Measurements from ENCODE around the gene NCF2.

NCF2 gene

GRCh38 chr1:183636334-183636682 lies 46.0 kb upstream of the NCF2 start:
- Histone ChIP-seq H3K27ac (ENCODE audit: low read depth, low read length) (no peak overlapping the region), H3K27me3 (ENCODE audit: low read length) (no peaks in the 10 kb centered on the region)

GRCh38 chr1:183635606-183636333 lies 45.5 kb upstream of the NCF2 start, which contains the start of gene ARPC5:
Gene ARPC5, minus strand, starts transcription at chr1:183635783. Its CDS starts 124 bp downstream, at chr1:183635659.
- Histone ChIP-seq H3K9me2 (replicated peaks; ENCODE audit: insufficient read depth, low read length) (no peaks in the 10 kb centered on the region), H3K9ac (ENCODE audit: low read length) (peak within 1 kb of the TSS; percentile 91), H3K27me3 (ENCODE audit: low read length) (no peaks in the 10 kb centered on the region), H3K4me3 (ENCODE audit: insufficient read depth, low read length, poor library complexity, severe bottlenecking) (peak within 1 kb of the TSS; percentile 99), H3K9me3 (ENCODE audit: insufficient read depth, low read length) (no peaks in the 10 kb centered on the region), H3K36me3 (ENCODE audit: low read length) (peaks cover 18% of the 10 kb centered on the region; the same call in 1 of the 2 replicates), H4K20me1 (ENCODE audit: low read depth, low read length) (peaks cover 19% of the 10 kb centered on the region), H2AFZ (ENCODE audit: low read depth, low read length, severe bottlenecking) (peak within 1 kb of the TSS; percentile 95), H3F3A (ENCODE audit: insufficient read depth) (peaks cover 22% of the 10 kb centered on the region), H3K79me2 (ENCODE audit: insufficient read depth, low read length) (peaks cover 40% of the 10 kb centered on the region), H3K27ac (ENCODE audit: low read depth, low read length) (peak within 1 kb of the TSS; percentile 79), H3K4me2 (ENCODE audit: low read depth, low read length, poor library complexity, severe bottlenecking) (peak within 1 kb of the TSS; percentile 83)
- TF ChIP-seq, protein P1, sequence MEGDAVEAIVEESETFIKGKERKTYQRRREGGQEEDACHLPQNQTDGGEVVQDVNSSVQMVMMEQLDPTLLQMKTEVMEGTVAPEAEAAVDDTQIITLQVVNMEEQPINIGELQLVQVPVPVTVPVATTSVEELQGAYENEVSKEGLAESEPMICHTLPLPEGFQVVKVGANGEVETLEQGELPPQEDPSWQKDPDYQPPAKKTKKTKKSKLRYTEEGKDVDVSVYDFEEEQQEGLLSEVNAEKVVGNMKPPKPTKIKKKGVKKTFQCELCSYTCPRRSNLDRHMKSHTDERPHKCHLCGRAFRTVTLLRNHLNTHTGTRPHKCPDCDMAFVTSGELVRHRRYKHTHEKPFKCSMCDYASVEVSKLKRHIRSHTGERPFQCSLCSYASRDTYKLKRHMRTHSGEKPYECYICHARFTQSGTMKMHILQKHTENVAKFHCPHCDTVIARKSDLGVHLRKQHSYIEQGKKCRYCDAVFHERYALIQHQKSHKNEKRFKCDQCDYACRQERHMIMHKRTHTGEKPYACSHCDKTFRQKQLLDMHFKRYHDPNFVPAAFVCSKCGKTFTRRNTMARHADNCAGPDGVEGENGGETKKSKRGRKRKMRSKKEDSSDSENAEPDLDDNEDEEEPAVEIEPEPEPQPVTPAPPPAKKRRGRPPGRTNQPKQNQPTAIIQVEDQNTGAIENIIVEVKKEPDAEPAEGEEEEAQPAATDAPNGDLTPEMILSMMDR (IDR thresholded peaks at IDR 0.05; ENCODE audit: insufficient read depth, low read length, poor library complexity, severe bottlenecking) = no peak
- TF ChIP-seq EZH2phosphoT487 (conservative IDR thresholded peaks at IDR 0.05; ENCODE audit: low read length) = no peak

More at GRCh38 chr1:183636334-183636682, 46.0 kb upstream of the NCF2 start:
- H3F3A ChIP-seq (ENCODE audit: insufficient read depth) = peaks cover 22% of the 10 kb centered on the region
- H3K36me3 ChIP-seq (ENCODE audit: low read length) = peaks cover 18% of the 10 kb centered on the region; the same call in 1 of the 2 replicates
- peak overlapping the region; percentile 91 for H3K9ac ChIP-seq (ENCODE audit: low read length)
- peak overlapping the region; percentile 95 for H2AFZ ChIP-seq (ENCODE audit: low read depth, low read length, severe bottlenecking)
- H3K79me2 ChIP-seq (ENCODE audit: insufficient read depth, low read length) = peaks cover 40% of the 10 kb centered on the region
- H3K9me3 ChIP-seq (ENCODE audit: insufficient read depth, low read length) = no peaks in the 10 kb centered on the region
- H3K9me2 ChIP-seq (replicated peaks; ENCODE audit: insufficient read depth, low read length) = no peaks in the 10 kb centered on the region
- peak overlapping the region; percentile 76 for H3K4me3 ChIP-seq (ENCODE audit: insufficient read depth, low read length, poor library complexity, severe bottlenecking)
- no peak for TF ChIP-seq EZH2phosphoT487 (conservative IDR thresholded peaks at IDR 0.05; ENCODE audit: low read length)
- TF ChIP-seq, protein P1 (IDR thresholded peaks at IDR 0.05; ENCODE audit: insufficient read depth, low read length, poor library complexity, severe bottlenecking) = no peak
- H4K20me1 ChIP-seq (ENCODE audit: low read depth, low read length) = peaks cover 19% of the 10 kb centered on the region
- H3K4me2 ChIP-seq (ENCODE audit: low read depth, low read length, poor library complexity, severe bottlenecking) = peak overlapping the region; percentile 83

DNA sequence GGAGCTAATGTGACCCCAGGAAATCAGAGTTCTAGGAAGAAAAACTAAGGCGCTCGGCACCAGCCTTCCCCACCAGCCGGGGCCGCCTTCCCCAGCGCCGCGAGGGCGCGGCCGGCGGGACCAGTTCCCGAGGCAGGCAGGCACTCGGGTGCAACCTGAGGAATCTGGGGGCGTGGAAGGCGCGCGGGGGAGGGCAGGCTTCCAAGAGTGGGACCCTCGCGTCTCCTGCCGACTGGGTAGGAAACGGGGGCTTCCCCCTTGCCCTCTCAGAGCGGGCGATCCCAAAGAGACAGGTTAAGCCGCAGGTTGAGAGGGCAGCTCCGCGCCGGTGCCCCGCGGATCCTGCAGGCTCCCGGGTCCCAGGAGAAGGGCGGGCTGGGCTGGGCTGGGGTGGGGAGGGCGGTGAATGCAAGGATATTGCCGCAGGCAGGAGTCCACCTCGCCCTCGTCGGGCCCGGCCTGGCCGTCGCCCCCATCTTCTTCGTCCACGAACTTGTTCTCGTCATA lies 44.9 kb upstream of the NCF2 start:
- peak overlapping the region; percentile 80 for H3K4me2 ChIP-seq (ENCODE audit: low read depth, low read length, poor library complexity, severe bottlenecking)
- no peaks in the 10 kb centered on the region for H3K27me3 ChIP-seq (ENCODE audit: low read length)
- peaks cover 40% of the 10 kb centered on the region for H3K79me2 ChIP-seq (ENCODE audit: insufficient read depth, low read length)
- H3K9ac ChIP-seq (ENCODE audit: low read length) = peak overlapping the region; percentile 91
- H3F3A ChIP-seq (ENCODE audit: insufficient read depth) = peaks cover 22% of the 10 kb centered on the region
- H3K9me2 ChIP-seq (replicated peaks; ENCODE audit: insufficient read depth, low read length) = no peaks in the 10 kb centered on the region
- peaks cover 25% of the 10 kb centered on the region for H4K20me1 ChIP-seq (ENCODE audit: low read depth, low read length)
- H3K36me3 ChIP-seq (ENCODE audit: low read length) = peaks cover 22% of the 10 kb centered on the region
- peak overlapping the region; percentile 46 for H2AFZ ChIP-seq (ENCODE audit: low read depth, low read length, severe bottlenecking)
- H3K4me3 ChIP-seq (ENCODE audit: insufficient read depth, low read length, poor library complexity, severe bottlenecking) = peak overlapping the region; percentile 99
- peak overlapping the region; percentile 79 for H3K27ac ChIP-seq (ENCODE audit: low read depth, low read length)
- no peaks in the 10 kb centered on the region for H3K9me3 ChIP-seq (ENCODE audit: insufficient read depth, low read length)
- TF ChIP-seq EZH2phosphoT487 (conservative IDR thresholded peaks at IDR 0.05; ENCODE audit: low read length) = no peak
- TF ChIP-seq, protein P1 (IDR thresholded peaks at IDR 0.05; ENCODE audit: insufficient read depth, low read length, poor library complexity, severe bottlenecking) = no peak

Measured in SU-DHL-6 (cell line).